ENCODE data around the gene CTXN3. TPM values are rescaled to one million over a fixed set of nuclear protein-coding genes. Genes with fewer than 3 reads are reported as not detected.

The CTXN3 gene
- polyA plus RNA-seq, 1 donor (not counting 4 experiments of a cell fraction or from before 2014, with no cell fraction given): 0.22 TPM

GRCh38 chr5:127695346-127695745 lies 46.5 kb downstream of the CTXN3 start:
- H3K79me2 ChIP-seq (ENCODE audit: control insufficient read depth, insufficient read depth, low read length): no peaks in the 10 kb centered on the region
- no peaks in the 10 kb centered on the region for H3K36me3 ChIP-seq (ENCODE audit: control insufficient read depth in 2 of 2, extremely low read depth in 1 of 2, insufficient read depth in 2 of 2, low read length in 2 of 2)
- no peak overlapping the region for H3K27ac ChIP-seq (ENCODE audit: control insufficient read depth, insufficient read depth, low read length)
- H3K9me1 ChIP-seq (ENCODE audit: control insufficient read depth, extremely low read depth, insufficient read depth, low read length): no peaks in the 10 kb centered on the region
- dilution Hi-C loops (cut with MboI; ENCODE audit: extremely low pct_ligation_motif_present, low sequenced_read_pairs): no loop called here
- FAIRE-seq (no peak), DNase-seq (ENCODE audit: low read depth, low spot score) (no peak)
- H3K9me3 ChIP-seq (ENCODE audit: control insufficient read depth, low read depth, low read length): no peaks in the 10 kb centered on the region
- H3K4me2 ChIP-seq (ENCODE audit: control insufficient read depth, extremely low read depth, insufficient read depth, low read depth, low read length): no peak overlapping the region
- H3K9ac ChIP-seq (ENCODE audit: control insufficient read depth, extremely low read depth, insufficient read depth, low read length): no peak overlapping the region
- no peak overlapping the region for H2AFZ ChIP-seq (ENCODE audit: control insufficient read depth, low read length)
- H3K4me1 ChIP-seq (ENCODE audit: control insufficient read depth, extremely low read depth, insufficient read depth, low read length): no peaks in the 10 kb centered on the region
- no peaks in the 10 kb centered on the region for H4K20me1 ChIP-seq (ENCODE audit: control insufficient read depth, extremely low read depth, insufficient read depth, low read length)
- H3K4me3 ChIP-seq (ENCODE audit: control insufficient read depth in 2 of 3, extremely low read depth in 1 of 3, insufficient read depth in 2 of 3, low read depth in 1 of 3, low read length in 3 of 3): no peak overlapping the region
- no peak for TF ChIP-seq CTCF (optimal IDR thresholded peaks at IDR 0.05 in 1 of 3, IDR thresholded peaks at IDR 0.05 in 1 of 3, conservative IDR thresholded peaks at IDR 0.05 in 1 of 3; ENCODE audit: extremely low read depth in 1 of 3, insufficient read depth in 2 of 3, low read length in 3 of 3)
- TF ChIP-seq EZH2 (IDR thresholded peaks at IDR 0.05; ENCODE audit: low read length): no peak
- H3K27me3 ChIP-seq (ENCODE audit: control insufficient read depth, extremely low read depth, insufficient read depth, low read length): peaks cover 20% of the 10 kb centered on the region

GRCh38 chr5:127696683-127697082 lies 47.8 kb downstream of the CTXN3 start:
- FAIRE-seq (peak; percentile 34), DNase-seq (ENCODE audit: low read depth, low spot score) (no peak)
- Histone ChIP-seq H3K9me3 (ENCODE audit: control insufficient read depth, low read depth, low read length) (no peaks in the 10 kb centered on the region), H2AFZ (ENCODE audit: control insufficient read depth, low read length) (no peak overlapping the region), H3K4me1 (ENCODE audit: control insufficient read depth, extremely low read depth, insufficient read depth, low read length) (no peaks in the 10 kb centered on the region), H3K27me3 (ENCODE audit: control insufficient read depth, extremely low read depth, insufficient read depth, low read length) (peaks cover 22% of the 10 kb centered on the region), H3K4me3 (ENCODE audit: control insufficient read depth in 2 of 3, extremely low read depth in 1 of 3, insufficient read depth in 2 of 3, low read depth in 1 of 3, low read length in 3 of 3) (no peak overlapping the region), H3K27ac (ENCODE audit: control insufficient read depth, insufficient read depth, low read length) (no peak overlapping the region), H3K4me2 (ENCODE audit: control insufficient read depth, extremely low read depth, insufficient read depth, low read depth, low read length) (no peak overlapping the region), H3K79me2 (ENCODE audit: control insufficient read depth, insufficient read depth, low read length) (no peaks in the 10 kb centered on the region), H4K20me1 (ENCODE audit: control insufficient read depth, extremely low read depth, insufficient read depth, low read length) (no peaks in the 10 kb centered on the region), H3K36me3 (ENCODE audit: control insufficient read depth in 2 of 2, extremely low read depth in 1 of 2, insufficient read depth in 2 of 2, low read length in 2 of 2) (no peaks in the 10 kb centered on the region), H3K9ac (ENCODE audit: control insufficient read depth, extremely low read depth, insufficient read depth, low read length) (no peak overlapping the region), H3K9me1 (ENCODE audit: control insufficient read depth, extremely low read depth, insufficient read depth, low read length) (no peaks in the 10 kb centered on the region)
- dilution Hi-C loops (cut with MboI; ENCODE audit: extremely low pct_ligation_motif_present, low sequenced_read_pairs): no loop called here
- TF ChIP-seq EZH2 (IDR thresholded peaks at IDR 0.05; ENCODE audit: low read length) (no peak), CTCF (optimal IDR thresholded peaks at IDR 0.05 in 1 of 3, IDR thresholded peaks at IDR 0.05 in 1 of 3, conservative IDR thresholded peaks at IDR 0.05 in 1 of 3; ENCODE audit: extremely low read depth in 1 of 3, insufficient read depth in 2 of 3, low read length in 3 of 3) (no peak)
